Gastroesophageal sphincter (tissue), 4 donors: Measurements from ENCODE around the gene UTP3. TPM values are rescaled to one million over a fixed set of nuclear protein-coding genes. Genes with fewer than 3 reads are reported as not detected.
"Not testable (repeated sequence)": the region's sequence is repeated elsewhere in the genome, so short reads cannot be mapped to it uniquely, and the experiment has no call there.

Experiments
- ATAC-seq: fragments of 150-250 bp; one replicate; pipeline ENCODE4 v1.9.1; 2016; ENCODE audit warnings: mild to moderate bottlenecking, moderate library complexity
- H3K27ac ChIP-seq, 4 donors: fragments of 200-600 bp; sonication (generic) in 3 of 4; 1 replicate in 3 of 4; 2 replicates in 1 of 4; pipeline ENCODE4 v1.5.1; 2016 to 2019
- H3K27me3 ChIP-seq: fragments of 200-600 bp; sonication (generic); one replicate; pipeline ENCODE4 v1.5.1; 2019
- H3K36me3 ChIP-seq, 2 donors: fragments of 200-600 bp; sonication (generic); one replicate each; pipeline ENCODE4 v1.5.1; 2019; ENCODE audit warnings: control low read depth in 1 of 2
- H3K4me1 ChIP-seq, 3 donors: fragments of 200-600 bp; sonication (generic); 1 replicate in 2 of 3; 2 replicates in 1 of 3; pipeline ENCODE4 v1.5.1; 2016 to 2019; ENCODE audit warnings: control low read depth in 2 of 3
- H3K4me3 ChIP-seq, 2 donors: fragments of 200-600 bp; sonication (generic); one replicate each; pipeline ENCODE4 v1.5.1; 2019; ENCODE audit warnings: mild to moderate bottlenecking in 1 of 2, moderate library complexity in 1 of 2
- H3K9me3 ChIP-seq, 3 donors: fragments of 200-600 bp; sonication (generic); one replicate each; pipeline ENCODE4 v1.5.1; 2017 to 2019; ENCODE audit warnings: control low read depth in 2 of 3
- CTCF ChIP-seq, 4 experiments: fragments of 200-600 bp in 2 of 4; fragments of 450-650 bp in 2 of 4; sonication (generic) in 1 of 4; IDR thresholded peaks; one replicate each; pipeline ENCODE4 v1.5.1; 2017 to 2019; ENCODE audit warnings: antibody characterized with exemption in 4 of 4, mild to moderate bottlenecking in 2 of 4, moderate library complexity in 2 of 4
- EP300 ChIP-seq: sonication (generic); formaldehyde crosslinking; IDR thresholded peaks from one replicate; pipeline ENCODE4 v1.6.1; 2017; ENCODE audit warnings: antibody characterized with exemption, mild to moderate bottlenecking
- POLR2A ChIP-seq, 2 donors: fragments of 450-650 bp; IDR thresholded peaks; one replicate each; pipeline ENCODE4 v1.6.1; 2017; ENCODE audit warnings: antibody characterized with exemption in 2 of 2, mild to moderate bottlenecking in 2 of 2, moderate library complexity in 1 of 2
- POLR2AphosphoS5 ChIP-seq: sonication (generic); formaldehyde crosslinking; IDR thresholded peaks from one replicate; pipeline ENCODE4 v1.6.1; 2017; ENCODE audit warnings: antibody characterized with exemption
- WGBS, 2 donors: methylation state at CpG; one replicate each; pipeline ENCODE4 v1.1.5; 2018; ENCODE audit warnings: low coverage in 1 of 2; 5-methylcytosine and 5-hydroxymethylcytosine counted together
- total RNA-seq, 4 donors: library from RNA; depleted of rRNA; stranded (reverse); fragments of >200 nt; gene quantifications; one replicate each; pipeline ENCODE4 v1.1.0, GENCODE V29; 2016

Gene UTP3
- total RNA-seq, 4 donors from 2014 or later = 20.9 to 30.8 (median 24.0) TPM

GRCh38 chr4:70728091-70728490 is 39.8 kb downstream of the UTP3 start:
- Histone ChIP-seq H3K27ac (no peak overlapping the region), H3K9me3 (no peaks in the 10 kb centered on the region), H3K4me3 (no peak overlapping the region), H3K36me3 (peaks cover 0 to 6% of the 10 kb centered on the region in 2 donors), H3K4me1 (peaks cover 0 to 37% (median 0%) of the 10 kb centered on the region in 3 donors), H3K27me3 (no peaks in the 10 kb centered on the region)
- ATAC-seq = no peak
- WGBS, 2 donors = 87 to 88% methylated on average over 10 of the region's 11 CpGs
- TF ChIP-seq EP300 (no peak), CTCF (IDR thresholded peaks at IDR 0.05) (no peak), POLR2AphosphoS5 (no peak), POLR2A (IDR thresholded peaks at IDR 0.05) (no peak)

- not testable (repeated sequence) for H3K27ac ChIP-seq, ATAC-seq, H3K9me3 ChIP-seq, H3K4me3 ChIP-seq, H3K27me3 ChIP-seq, H3K36me3 ChIP-seq
- 94% methylated on average over 9 of the region's 9 CpGs for WGBS, 2 donors
- peaks cover 0 to 46% (median 3%) of the 10 kb centered on the region in 3 donors for H3K4me1 ChIP-seq
Measured at GRCh38 chr4:70732878-70733277, 44.5 kb downstream of the UTP3 start.

GRCh38 chr4:70734168-70734954 is 46.0 kb downstream of the UTP3 start:
- Histone ChIP-seq H3K36me3 (no peaks in the 10 kb centered on the region), H3K27ac (peak overlapping the region; percentile 70 to 77 (median 73)), H3K4me3 (peak overlapping the region; percentile 47 to 57), H3K27me3 (no peaks in the 10 kb centered on the region), H3K4me1 (peaks cover 0 to 42% (median 3%) of the 10 kb centered on the region in 3 donors), H3K9me3 (no peaks in the 10 kb centered on the region)
- WGBS, 2 donors = 0 to 6% methylated on average over 3 to 5 of the region's 5 CpGs
- TF ChIP-seq POLR2A (IDR thresholded peaks at IDR 0.05) = no peak
- ATAC-seq = peak; percentile 60

GRCh38 chr4:70734971-70735370 is 46.6 kb downstream of the UTP3 start:
- H3K27me3 ChIP-seq = no peaks in the 10 kb centered on the region
- WGBS, 2 donors = 0 to 19% methylated on average over 3 of the region's 3 CpGs
- no peaks in the 10 kb centered on the region for H3K9me3 ChIP-seq
- TF ChIP-seq CTCF (IDR thresholded peaks at IDR 0.05) (no peak), POLR2AphosphoS5 (no peak), POLR2A (IDR thresholded peaks at IDR 0.05) (no peak), EP300 (no peak)
- H3K36me3 ChIP-seq = no peaks in the 10 kb centered on the region
- H3K4me1 ChIP-seq = peaks cover 0 to 46% (median 3%) of the 10 kb centered on the region in 3 donors
- ATAC-seq = no peak
- peak overlapping the region; percentile 70 to 77 (median 73) for H3K27ac ChIP-seq
- peak overlapping the region; percentile 47 to 57 for H3K4me3 ChIP-seq

- H3K4me1 ChIP-seq = peaks cover 0 to 50% (median 3%) of the 10 kb centered on the region in 3 donors
- not testable (repeated sequence) for H3K4me3 ChIP-seq, H3K9me3 ChIP-seq, H3K27me3 ChIP-seq, H3K36me3 ChIP-seq
- 60% methylated on average over 1 of the region's 2 CpGs; no CpG with 5 or more reads in 1 of the 2 donors for WGBS, 2 donors
- peak; percentile 58 for ATAC-seq
- H3K27ac ChIP-seq = peak overlapping the region in 1 of 4 donors; percentile 77
Measured at GRCh38 chr4:70735915-70736314, 47.6 kb downstream of the UTP3 start.

- Histone ChIP-seq H3K27me3 (no peaks in the 10 kb centered on the region), H3K4me1 (peaks cover 0 to 57% (median 3%) of the 10 kb centered on the region in 3 donors)
- no peak for TF ChIP-seq CTCF (IDR thresholded peaks at IDR 0.05)
- no peak for TF ChIP-seq EP300
- no peak for TF ChIP-seq POLR2AphosphoS5
- TF ChIP-seq POLR2A (IDR thresholded peaks at IDR 0.05) = no peak
Measured at GRCh38 chr4:70737006-70737405, 48.7 kb downstream of the UTP3 start.

More at GRCh38 chr4:70737006-70737405, 48.7 kb downstream of the UTP3 start:
- Histone ChIP-seq H3K4me3 (no peak overlapping the region), H3K27ac (no peak overlapping the region), H3K9me3 (no peaks in the 10 kb centered on the region), H3K36me3 (no peaks in the 10 kb centered on the region)
- WGBS, 2 donors = 83 to 94% methylated on average over 1 of the region's 1 CpG
- no peak for ATAC-seq
